T follicular helper cell (primary cell): ENCODE data around the gene CEP112.

ENCODE experiments used
- DNase-seq: peaks from one replicate; pipeline ENCODE4 v3.0.0-alpha.2; 2020; ENCODE audit warnings: low read depth

Gene CEP112

GRCh38 chr17:66211047-66211810, 19.3 kb upstream of the CEP112 start:
- no peak for DNase-seq

GRCh38 chr17:66210208-66210574, 18.3 kb upstream of the CEP112 start:
- no peak for DNase-seq

GRCh38 chr17:66207936-66208335, 16.0 kb upstream of the CEP112 start:
- no peak for DNase-seq

- DNase-seq, result no peak
Measured at GRCh38 chr17:66203274-66204015, 11.5 kb upstream of the CEP112 start.

- DNase-seq, result peak; percentile 23
Measured at GRCh38 chr17:66200685-66201092, 8.8 kb upstream of the CEP112 start.

GRCh38 chr17:66198242-66198641, 6.3 kb upstream of the CEP112 start:
- no peak for DNase-seq

GRCh38 chr17:66192378-66192687, 400 bp upstream of the CEP112 start:
- no peak for DNase-seq

GRCh38 chr17:66190738-66191592, 968 bp downstream of the CEP112 start:
- DNase-seq, result no peak

GRCh38 chr17:66187718-66188117, 4.2 kb downstream of the CEP112 start:
- DNase-seq, result no peak

GRCh38 chr17:66185862-66186261, 6.1 kb downstream of the CEP112 start:
- DNase-seq, result no peak

- no peak for DNase-seq
Measured at GRCh38 chr17:66184392-66184791, 7.5 kb downstream of the CEP112 start.

- no peak for DNase-seq
Measured at GRCh38 chr17:66183529-66183928, 8.4 kb downstream of the CEP112 start.

- DNase-seq, result no peak
Measured at GRCh38 chr17:66178642-66179041, 13.3 kb downstream of the CEP112 start.

GRCh38 chr17:66177048-66177447, 14.9 kb downstream of the CEP112 start:
- DNase-seq, result no peak

GRCh38 chr17:66175892-66176291, 16.0 kb downstream of the CEP112 start:
- DNase-seq, result no peak

- DNase-seq, result no peak
Measured at GRCh38 chr17:66172691-66173223, 19.2 kb downstream of the CEP112 start.

- no peak for DNase-seq
Measured at GRCh38 chr17:66172144-66172543, 19.8 kb downstream of the CEP112 start.

- no peak for DNase-seq
Measured at GRCh38 chr17:66171692-66172091, 20.2 kb downstream of the CEP112 start.

GRCh38 chr17:66171172-66171571, 20.8 kb downstream of the CEP112 start:
- DNase-seq, result no peak

- DNase-seq, result no peak
Measured at GRCh38 chr17:66169839-66170238, 22.1 kb downstream of the CEP112 start.

- DNase-seq, result no peak
Measured at GRCh38 chr17:66167189-66167815, 24.6 kb downstream of the CEP112 start.

- DNase-seq, result no peak
Measured at GRCh38 chr17:66165537-66166123, 26.3 kb downstream of the CEP112 start.
